ENCODE data around the gene SSR3. TPM values are rescaled to one million over a fixed set of nuclear protein-coding genes. Genes with fewer than 3 reads are reported as not detected.

Gene SSR3
- total RNA-seq, 4 donors from 2014 or later, result 96.8 to 172 (median 128) TPM

- TF ChIP-seq POLR2A (IDR thresholded peaks at IDR 0.05), result no peak
- TF ChIP-seq, protein P1, sequence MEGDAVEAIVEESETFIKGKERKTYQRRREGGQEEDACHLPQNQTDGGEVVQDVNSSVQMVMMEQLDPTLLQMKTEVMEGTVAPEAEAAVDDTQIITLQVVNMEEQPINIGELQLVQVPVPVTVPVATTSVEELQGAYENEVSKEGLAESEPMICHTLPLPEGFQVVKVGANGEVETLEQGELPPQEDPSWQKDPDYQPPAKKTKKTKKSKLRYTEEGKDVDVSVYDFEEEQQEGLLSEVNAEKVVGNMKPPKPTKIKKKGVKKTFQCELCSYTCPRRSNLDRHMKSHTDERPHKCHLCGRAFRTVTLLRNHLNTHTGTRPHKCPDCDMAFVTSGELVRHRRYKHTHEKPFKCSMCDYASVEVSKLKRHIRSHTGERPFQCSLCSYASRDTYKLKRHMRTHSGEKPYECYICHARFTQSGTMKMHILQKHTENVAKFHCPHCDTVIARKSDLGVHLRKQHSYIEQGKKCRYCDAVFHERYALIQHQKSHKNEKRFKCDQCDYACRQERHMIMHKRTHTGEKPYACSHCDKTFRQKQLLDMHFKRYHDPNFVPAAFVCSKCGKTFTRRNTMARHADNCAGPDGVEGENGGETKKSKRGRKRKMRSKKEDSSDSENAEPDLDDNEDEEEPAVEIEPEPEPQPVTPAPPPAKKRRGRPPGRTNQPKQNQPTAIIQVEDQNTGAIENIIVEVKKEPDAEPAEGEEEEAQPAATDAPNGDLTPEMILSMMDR (IDR thresholded peaks at IDR 0.05), result no peak
- Histone ChIP-seq H3K27me3 (no peaks in the 10 kb centered on the region), H3K4me1 (peaks cover 0 to 6% of the 10 kb centered on the region in 2 donors), H3K36me3 (no peaks in the 10 kb centered on the region), H3K4me3 (no peak overlapping the region), H3K9me3 (no peaks in the 10 kb centered on the region), H3K27ac (peak overlapping the region; percentile 63 to 85)
- intact Hi-C loops (cut with DNase I; ENCODE audit: low total_unique reads), result no loop called here
- DNase-seq, result no peak
Observed at GRCh38 chr3:156535798-156536197, 19.1 kb downstream of the SSR3 start.

GRCh38 chr3:156535162-156535627 lies 19.7 kb downstream of the SSR3 start:
- TF ChIP-seq POLR2A (IDR thresholded peaks at IDR 0.05), result no peak
- TF ChIP-seq, protein P1 (IDR thresholded peaks at IDR 0.05), result peak in 3 of 4 experiments; percentile 12 to 47 (median 35)
- no peak overlapping the region for H3K4me3 ChIP-seq
- no peaks in the 10 kb centered on the region for H3K27me3 ChIP-seq
- no peaks in the 10 kb centered on the region for H3K36me3 ChIP-seq
- H3K4me1 ChIP-seq, result peaks cover 0 to 6% of the 10 kb centered on the region in 2 donors
- DNase-seq, result peak; percentile 68 to 81
- intact Hi-C loops (cut with DNase I; ENCODE audit: low total_unique reads), result no loop called here
- peak overlapping the region; percentile 63 to 85 for H3K27ac ChIP-seq
- no peaks in the 10 kb centered on the region for H3K9me3 ChIP-seq

DNA sequence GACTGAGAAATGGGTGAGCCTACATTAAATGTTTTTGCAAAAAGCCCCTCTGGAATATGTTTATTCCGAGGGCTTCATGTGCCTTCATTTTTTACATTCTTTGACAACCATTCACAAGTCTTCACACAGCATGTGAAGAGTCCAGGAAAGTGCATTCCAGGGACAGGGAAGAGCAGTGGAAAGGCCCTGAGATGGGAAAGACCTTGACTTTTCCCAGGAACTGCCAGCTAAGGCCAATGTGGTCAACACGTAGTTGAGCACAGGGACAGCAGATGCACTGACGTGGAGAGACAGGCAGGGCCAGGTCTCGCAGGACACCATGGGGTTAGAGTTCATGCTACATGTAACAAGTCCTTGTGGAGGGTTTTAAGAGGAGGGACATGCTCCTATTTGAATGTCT lies 21.7 kb downstream of the SSR3 start:
- H3K27ac ChIP-seq, result peak overlapping the region in 1 of 2 donors; percentile 68
- no peaks in the 10 kb centered on the region for H3K9me3 ChIP-seq
- TF ChIP-seq, protein P1 (IDR thresholded peaks at IDR 0.05), result no peak
- no peak for TF ChIP-seq POLR2A (IDR thresholded peaks at IDR 0.05)
- peaks cover 0 to 6% of the 10 kb centered on the region in 2 donors for H3K4me1 ChIP-seq
- intact Hi-C loops (cut with DNase I; ENCODE audit: low total_unique reads), result no loop called here
- no peak overlapping the region for H3K4me3 ChIP-seq
- H3K36me3 ChIP-seq, result no peaks in the 10 kb centered on the region
- no peaks in the 10 kb centered on the region for H3K27me3 ChIP-seq
- no peak for DNase-seq

DNA sequence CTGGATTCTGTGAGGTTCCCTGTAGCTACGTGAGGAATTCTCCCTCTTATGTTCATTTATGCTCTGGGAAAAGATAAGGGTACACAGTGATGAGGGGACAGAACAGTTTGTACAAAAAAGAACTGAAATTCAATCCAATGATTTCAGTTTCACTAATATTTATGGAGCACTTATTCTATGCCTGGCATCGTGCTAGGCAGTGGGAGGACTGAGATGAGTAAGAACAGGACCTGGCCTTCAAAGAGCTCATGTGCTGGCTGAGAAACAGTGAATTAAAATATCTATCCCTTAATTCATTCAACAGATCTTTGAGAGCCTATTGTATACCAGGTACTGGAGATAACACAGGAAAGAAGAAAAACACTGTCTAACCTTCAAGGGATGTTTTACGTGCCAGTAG lies 22.2 kb downstream of the SSR3 start:
- H3K27ac ChIP-seq, result peak overlapping the region in 1 of 2 donors; percentile 68
- no peak overlapping the region for H3K4me3 ChIP-seq
- H3K36me3 ChIP-seq, result no peaks in the 10 kb centered on the region
- no peak for DNase-seq
- H3K27me3 ChIP-seq, result no peaks in the 10 kb centered on the region
- TF ChIP-seq POLR2A (IDR thresholded peaks at IDR 0.05), result no peak
- TF ChIP-seq, protein P1 (IDR thresholded peaks at IDR 0.05), result no peak
- peaks cover 0 to 6% of the 10 kb centered on the region in 2 donors for H3K4me1 ChIP-seq
- intact Hi-C loops (cut with DNase I; ENCODE audit: low total_unique reads), result no loop called here
- H3K9me3 ChIP-seq, result no peaks in the 10 kb centered on the region

DNA sequence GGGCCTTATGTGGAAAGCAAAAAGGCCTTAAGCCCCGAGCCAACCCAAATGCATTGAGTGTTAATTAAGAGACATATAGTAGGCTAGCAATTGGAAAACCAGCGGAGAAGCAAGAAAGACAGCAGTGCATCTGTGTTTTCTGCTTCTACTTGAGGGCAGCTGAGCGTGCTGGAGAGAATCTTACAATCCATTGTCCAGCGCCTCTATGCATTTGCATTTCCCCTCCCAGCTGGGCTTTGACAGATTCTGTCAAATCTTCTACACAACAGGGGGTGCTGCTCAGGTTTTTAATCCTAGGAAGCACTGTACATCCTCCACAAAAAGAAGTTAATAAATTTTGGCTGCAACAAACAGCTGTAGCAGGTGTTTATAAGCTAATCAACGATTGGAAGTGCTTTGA lies 23.9 kb downstream of the SSR3 start:
- Histone ChIP-seq H3K4me3 (no peak overlapping the region), H3K27me3 (no peaks in the 10 kb centered on the region), H3K9me3 (no peaks in the 10 kb centered on the region), H3K27ac (no peak overlapping the region), H3K4me1 (peaks cover 0 to 6% of the 10 kb centered on the region in 2 donors), H3K36me3 (no peaks in the 10 kb centered on the region)
- intact Hi-C loops (cut with DNase I; ENCODE audit: low total_unique reads), result no loop called here
- TF ChIP-seq, protein P1 (IDR thresholded peaks at IDR 0.05), result no peak
- TF ChIP-seq POLR2A (IDR thresholded peaks at IDR 0.05), result no peak
- DNase-seq, result no peak

Measured in uterus (tissue), 4 donors.